GM08714 (cell line): ENCODE results near the gene AKR7A2.

ENCODE experiments used
- H3K4me3 ChIP-seq: fragments of 200-500 bp; sonication (Bioruptor generic); 2 replicates; pipeline ENCODE4 v1.5.1; 2014; ENCODE audit warnings: mild to moderate bottlenecking, low read length, inconsistent platforms
- ZNF274 ChIP-seq: IDR thresholded peaks from 2 replicates; pipeline ENCODE4 v1.6.1; 2012; ENCODE audit warnings: mild to moderate bottlenecking, low read depth, low read length

Gene AKR7A2

DNA sequence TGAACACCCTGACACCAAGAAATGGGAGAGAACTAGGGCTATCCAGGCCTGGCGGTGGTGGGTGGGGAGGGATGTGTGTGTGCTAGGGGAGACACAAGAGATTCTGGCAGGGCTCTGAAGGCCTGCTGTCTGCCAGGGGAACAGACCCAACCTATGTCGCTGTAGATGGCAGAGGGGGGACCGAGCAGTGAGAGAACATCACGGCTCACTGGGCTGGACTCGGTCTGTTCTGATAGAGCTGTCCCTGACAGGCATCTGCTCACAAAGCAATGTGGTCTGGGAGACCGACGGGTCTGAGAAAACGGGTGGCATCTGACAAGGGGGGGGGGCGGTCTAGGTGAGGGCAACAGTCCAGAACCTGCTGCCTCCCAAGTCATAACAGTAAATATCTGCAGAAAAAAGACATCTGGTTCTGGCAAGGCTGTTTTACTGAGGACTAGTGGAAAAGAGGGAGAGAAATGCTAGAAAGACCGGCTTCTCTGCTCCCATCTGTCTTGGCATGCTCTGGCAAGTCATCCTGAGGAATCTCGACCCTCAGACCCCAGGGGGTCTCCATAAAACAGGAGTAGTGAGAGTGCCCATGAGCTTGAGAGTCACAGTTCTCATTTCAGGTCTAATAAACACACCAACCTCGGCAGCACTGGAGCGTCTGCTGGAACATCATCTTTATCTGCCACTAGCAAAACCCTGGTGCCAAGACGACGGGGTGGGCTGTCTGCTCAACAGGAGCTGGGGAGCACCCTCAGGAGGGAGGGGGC lies 36.7 kb upstream of the AKR7A2 start:
- H3K4me3 ChIP-seq: no peak overlapping the region
- no peak for TF ChIP-seq ZNF274

DNA sequence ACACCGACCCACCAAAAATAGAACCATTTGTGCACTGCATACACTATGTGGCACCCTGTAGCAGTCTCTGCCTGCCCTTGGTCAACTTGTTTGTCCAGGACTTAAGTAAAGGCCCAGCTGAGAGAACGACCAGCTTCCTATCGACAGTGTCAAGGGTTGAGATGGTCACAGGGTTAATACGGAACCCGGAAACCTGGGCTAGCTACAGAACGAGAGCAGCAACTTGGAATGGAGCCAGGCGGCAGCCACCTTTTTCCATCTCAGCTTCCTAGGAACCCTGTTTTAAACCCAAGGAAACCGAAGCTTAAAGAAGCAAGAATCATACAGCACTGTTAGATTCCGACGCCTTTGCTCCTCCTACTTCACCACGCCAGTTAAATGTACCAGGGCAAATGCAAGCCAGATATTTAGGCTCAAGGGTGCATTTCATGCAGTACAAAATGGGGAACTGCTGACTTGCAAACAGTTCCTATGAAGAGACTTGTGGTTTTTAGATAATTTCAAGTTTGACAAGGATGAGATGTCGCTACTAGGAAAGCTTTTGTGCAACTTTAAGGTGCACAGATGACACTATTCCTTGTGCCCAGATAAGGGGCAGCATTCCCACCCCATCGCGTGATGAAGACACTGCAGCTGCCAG lies 35.7 kb upstream of the AKR7A2 start:
- no peak for TF ChIP-seq ZNF274
- H3K4me3 ChIP-seq: no peak overlapping the region

DNA sequence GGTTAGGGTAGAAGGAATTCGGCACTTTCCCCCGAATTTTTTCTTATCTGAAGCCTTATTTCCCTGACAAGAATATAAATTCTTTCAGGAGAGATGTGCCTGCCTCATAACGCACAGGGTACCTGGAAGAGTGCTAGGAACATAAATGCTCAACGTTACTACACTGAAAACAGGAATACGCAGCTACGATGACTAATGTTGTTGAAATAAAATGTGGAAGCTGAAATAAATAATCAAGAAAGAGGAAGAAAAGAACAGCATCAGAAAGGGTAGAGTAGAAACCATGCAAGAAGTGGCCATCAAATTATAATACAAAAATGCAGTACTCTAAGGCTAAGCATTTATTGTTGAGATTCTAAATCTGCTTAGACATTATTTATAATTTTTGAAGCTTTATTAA lies 34.1 kb upstream of the AKR7A2 start:
- H3K4me3 ChIP-seq: no peak overlapping the region
- no peak for TF ChIP-seq ZNF274

DNA sequence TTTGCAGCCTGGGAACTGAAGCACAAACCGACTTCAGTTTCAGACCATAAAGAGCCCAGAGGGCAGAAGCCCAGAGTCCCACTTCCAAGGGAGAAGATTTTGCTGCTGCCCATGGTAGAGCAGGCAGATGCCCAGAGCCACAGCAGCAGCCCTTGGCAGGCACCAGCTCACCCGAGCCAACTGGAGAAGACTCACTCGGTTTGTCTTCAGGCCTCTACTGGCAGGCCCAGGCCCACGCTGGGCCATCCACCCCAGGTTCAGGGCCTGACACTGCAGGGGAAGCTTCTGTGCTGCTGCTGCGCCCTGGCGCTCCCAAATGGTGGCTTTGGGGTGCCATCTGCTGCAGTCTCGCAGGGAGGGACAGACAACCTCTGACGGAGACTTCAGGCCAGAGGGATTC lies 33.4 kb upstream of the AKR7A2 start:
- no peak overlapping the region for H3K4me3 ChIP-seq
- TF ChIP-seq ZNF274: no peak

DNA sequence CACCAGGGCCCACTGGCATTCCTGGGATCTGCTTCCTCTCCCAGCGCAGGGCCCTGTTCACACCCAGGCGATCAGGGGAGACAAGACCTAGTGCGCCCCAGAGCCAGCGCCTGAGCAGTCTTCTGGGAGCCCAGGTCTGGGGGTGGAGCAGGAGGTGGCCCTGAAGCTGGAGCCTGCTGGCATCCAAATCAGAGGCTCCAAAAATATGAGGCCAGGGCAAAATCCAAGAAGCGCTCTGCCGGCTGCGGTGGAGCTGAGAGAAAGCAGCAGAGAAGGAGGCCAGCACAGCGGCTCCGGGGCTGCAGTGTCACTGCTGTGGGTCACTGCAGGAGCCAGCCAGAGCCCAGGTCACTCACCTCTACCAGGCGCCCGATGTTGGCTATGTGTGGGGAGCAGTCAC lies 32.9 kb upstream of the AKR7A2 start:
- TF ChIP-seq ZNF274: no peak
- no peak overlapping the region for H3K4me3 ChIP-seq

DNA sequence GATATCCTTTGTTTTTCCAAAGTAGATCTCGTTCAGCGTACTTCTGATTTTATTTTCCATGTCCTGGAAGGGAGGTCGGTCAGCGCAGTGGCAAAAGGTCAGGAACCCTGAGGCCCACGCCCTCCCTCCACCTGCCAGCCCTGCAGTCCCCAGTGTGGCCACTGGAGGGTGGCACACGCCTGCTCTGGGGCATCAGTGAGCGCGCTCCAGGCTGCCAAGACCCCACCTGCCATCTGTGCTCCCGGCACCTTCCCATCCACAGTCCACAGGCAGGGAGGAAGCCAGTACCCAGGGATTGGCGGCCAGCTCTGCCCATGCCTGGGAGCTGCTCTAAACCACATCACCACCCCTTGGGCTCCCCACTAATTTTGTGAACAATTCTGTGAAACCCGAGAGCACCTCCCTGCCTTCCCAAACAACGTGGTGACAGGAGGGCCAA lies 32.4 kb upstream of the AKR7A2 start:
- TF ChIP-seq ZNF274: no peak
- no peak overlapping the region for H3K4me3 ChIP-seq

DNA sequence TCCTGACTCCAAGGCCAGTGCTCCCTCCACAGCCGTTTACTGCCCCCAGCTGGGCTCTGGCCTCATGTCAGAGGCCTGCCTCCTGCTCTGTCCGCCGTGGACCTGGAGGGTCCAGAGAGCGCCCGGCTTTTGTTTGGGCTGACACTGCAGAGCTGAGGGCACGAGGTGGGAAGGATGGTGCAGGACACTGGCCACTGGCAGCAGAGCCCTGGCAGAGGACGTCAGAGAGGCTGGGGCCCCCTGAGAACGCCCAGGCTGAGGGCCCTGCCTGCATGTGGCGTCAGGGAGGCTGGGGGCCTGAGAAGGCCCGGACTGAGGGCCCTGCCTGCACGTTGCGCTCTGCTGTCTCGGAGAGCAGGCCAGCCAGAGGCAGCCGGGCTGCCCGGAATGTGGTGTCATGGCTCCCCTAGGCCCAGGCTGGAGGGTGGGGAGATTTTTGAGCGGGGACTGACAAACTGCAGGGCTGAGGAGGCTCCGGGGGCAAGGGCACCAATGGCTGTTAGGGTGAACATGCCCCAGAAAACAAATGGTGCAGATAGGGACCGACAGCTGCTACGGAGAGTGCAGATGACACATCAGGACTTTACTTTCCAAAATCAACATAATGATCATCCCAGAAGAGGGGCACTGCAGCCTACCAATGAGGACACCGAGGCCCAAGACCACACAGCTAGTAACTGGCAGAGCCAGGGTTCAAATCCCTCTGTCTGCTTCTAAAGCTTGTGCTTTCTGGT lies 31.8 kb upstream of the AKR7A2 start:
- TF ChIP-seq ZNF274: no peak
- no peak overlapping the region for H3K4me3 ChIP-seq

DNA sequence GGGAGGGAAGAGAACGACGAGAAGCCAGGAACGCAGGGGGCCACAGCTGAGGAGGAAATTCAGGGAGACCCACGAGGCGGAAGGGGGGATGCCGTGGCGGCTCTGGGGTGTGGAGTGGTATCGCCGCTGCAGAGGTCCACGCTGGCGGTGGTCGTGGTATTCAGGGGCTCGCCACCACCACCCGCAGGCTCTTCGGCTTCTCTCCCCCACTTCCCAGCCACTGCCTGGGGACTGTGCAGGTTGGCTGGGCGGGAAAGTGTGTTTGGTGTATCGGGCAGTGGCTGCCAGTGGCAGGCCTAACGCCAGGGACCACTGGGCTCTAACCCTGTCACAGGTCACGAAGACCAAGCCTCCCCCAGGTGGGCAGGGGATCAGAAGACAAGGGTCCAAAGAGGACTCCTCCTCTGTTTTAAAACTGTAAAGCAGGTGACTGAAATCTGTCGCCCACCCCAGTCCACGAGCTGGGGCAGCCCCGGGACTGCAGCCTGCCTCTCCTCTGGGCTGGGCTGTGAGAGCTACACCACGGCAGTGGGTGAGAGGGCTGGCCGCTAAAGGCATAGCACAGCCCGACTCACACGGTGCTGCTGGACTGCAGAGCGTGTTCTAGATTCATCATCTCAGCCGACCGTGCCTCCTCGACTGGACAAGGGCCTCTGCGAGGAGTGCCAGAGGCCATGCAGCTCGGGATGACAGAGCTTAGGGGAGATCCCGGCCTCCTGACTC lies 31.1 kb upstream of the AKR7A2 start:
- H3K4me3 ChIP-seq: no peak overlapping the region
- no peak for TF ChIP-seq ZNF274

DNA sequence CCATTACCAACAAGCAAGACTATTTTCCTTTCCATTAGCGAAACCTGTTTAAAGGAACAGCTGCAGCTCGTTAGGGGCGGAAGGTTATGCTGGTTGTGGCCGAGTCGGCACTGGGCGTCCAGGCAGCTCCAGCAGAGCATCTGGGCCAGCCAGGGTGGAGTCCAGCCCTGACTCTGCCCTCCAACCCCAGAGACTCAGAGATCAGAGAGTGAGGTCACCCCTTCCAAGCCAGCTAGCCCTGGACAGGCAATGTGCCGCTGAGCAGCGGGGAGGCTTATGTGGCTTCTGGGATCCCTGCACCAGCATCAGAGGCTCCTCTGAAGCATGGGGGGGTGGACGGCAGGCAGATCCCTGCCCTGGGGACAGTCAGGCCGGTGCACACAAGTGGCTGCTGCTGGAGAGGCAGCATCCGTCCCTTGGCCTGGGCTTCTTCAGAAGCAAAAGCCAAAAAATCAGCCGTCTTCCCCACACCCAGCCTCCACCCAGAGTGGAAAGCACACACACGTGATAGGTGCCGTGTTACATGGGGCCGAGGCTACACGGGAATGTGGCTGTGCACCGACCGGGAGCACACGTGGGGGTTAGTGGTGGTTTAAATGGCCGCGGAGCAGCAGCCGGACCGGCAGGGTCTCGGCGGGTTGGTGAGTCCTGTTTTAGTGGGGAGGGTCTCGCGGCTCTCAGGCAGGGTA lies 30.3 kb upstream of the AKR7A2 start:
- H3K4me3 ChIP-seq: no peak overlapping the region
- TF ChIP-seq ZNF274: no peak

DNA sequence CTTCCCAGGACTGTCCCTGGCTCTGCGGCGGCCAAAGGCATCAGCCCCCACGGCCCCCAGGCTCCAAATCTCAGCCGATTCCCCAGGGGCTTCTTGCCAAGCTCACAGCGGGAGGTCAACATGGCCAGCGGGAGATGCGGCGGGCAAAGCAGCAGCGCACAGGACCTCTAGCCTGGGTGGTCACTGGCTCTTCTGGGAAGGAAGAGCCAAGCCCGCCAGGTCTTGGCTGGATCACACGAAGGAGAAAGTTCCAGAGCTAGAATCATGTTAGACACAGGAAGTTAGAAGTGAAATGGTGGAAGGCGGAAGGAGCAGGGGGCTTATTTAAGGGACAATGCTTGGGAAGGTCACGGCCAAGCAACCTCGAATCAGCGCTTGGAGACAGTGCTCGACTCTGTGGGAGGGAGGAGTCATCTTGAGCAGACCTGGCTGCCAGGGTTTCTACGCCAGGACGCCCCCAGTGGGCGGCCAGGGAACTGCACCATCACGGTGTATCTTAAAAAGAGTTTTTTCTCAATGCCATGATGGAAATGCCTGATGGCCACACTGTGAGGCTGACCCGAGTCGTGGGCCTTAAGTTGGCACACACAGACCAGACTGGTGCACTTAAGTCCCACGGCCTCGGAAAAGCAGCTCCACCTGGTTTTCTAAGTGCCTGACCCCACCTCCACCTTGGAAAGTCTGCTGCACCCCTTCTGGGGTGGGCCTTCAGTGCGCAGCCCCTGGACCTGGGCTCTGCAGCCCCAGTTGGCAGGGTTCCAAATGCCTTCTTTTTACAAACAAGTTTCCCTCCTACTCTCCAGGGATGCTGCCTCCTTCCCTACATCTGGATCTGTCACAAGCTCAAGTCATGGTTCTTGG lies 29.5 kb upstream of the AKR7A2 start:
- no peak overlapping the region for H3K4me3 ChIP-seq
- TF ChIP-seq ZNF274: no peak

DNA sequence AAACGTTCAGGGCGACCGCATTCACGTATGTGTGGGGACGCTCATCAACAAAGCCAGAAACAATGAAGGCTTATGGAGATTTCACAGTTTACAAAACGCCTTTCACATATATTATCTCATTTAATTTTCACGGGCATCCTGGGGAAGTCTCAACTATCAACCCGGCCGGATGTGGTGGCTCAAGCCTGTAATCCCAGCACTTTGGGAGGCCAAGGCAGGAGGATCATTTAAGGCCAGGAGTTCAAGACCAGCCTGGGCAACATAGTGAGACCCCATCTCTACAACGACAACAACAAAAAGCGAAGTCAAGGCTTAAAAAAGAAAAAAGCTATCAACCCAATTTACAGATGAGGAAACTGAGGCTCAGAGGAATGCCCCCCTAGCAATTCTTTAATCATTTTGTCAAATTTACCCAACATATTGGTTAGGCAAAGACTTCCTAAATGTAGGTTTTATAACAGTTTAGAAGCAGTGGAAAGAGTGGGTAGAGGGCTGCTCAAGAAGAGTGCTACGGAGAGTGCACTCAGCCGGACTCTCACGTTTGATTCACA lies 28.5 kb upstream of the AKR7A2 start:
- no peak overlapping the region for H3K4me3 ChIP-seq
- no peak for TF ChIP-seq ZNF274

DNA sequence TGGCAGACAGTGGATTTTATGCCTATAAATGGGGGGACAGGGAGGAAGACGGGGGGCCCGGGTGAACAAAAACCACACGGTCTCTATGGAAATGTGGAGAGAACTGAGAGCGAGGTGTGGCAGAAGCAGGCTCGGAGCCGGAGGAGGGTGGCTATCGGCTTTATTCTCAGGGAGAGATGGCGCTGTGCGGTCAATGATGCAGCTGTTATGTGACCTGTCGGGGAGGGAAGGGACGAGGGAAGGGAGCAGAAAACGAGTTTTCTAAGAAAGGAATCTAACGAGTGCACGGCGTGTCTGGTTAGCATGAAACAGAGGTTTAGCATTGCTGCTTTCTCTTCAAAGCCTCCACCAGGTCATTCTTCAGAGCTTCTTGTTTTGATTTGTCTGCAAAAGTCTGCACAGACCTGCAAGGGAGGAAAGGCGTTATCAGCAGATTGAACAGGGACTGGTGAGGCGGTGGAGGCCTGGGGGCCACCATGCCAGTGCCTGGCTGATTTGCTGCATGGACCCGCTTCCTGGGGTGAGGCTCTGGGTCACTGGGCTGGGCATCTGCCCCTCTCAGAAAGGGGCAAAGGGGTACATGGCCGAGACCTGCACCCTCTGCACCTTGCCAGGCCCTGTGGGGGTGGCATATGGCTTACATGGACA lies 27.4 kb upstream of the AKR7A2 start:
- no peak overlapping the region for H3K4me3 ChIP-seq
- TF ChIP-seq ZNF274: no peak

DNA sequence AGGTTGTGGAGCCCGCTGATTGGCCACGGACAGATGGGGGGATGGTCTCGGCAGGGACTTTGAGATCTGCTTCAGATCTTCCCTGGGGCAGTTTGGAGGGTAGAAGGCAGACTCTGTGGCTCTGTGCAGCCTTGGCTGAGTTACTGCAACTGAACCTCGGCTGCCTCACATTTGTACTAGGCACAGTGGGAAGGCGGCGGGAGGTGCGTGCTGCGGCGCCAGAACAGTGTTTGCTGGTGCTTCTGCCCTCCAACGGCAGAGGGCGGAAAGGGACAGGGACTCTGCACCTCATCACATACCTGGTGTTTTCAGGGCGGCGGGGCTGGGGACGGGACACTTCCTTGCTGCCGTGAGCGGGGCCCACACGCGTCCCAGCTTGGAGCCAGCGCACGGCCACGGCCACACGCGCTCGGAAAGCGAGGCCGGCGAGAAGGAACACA lies 26.4 kb upstream of the AKR7A2 start:
- no peak overlapping the region for H3K4me3 ChIP-seq
- no peak for TF ChIP-seq ZNF274
